Lower leg skin (tissue), 4 donors: ENCODE measurements around the gene TICAM1. TPM values are rescaled to one million over a fixed set of nuclear protein-coding genes. Genes with fewer than 3 reads are reported as not detected.
A peak's percentile ranks its signal among the peaks of the same experiment; 100 is the strongest.
"Not testable (repeated sequence)": the region's sequence is repeated elsewhere in the genome, so short reads cannot be mapped to it uniquely, and the experiment has no call there.

Experiments used
- DNase-seq, 2 donors: peaks; one replicate each; pipeline ENCODE4 v3.0.0-alpha.2; 2019; ENCODE audit warnings: low spot score in 2 of 2
- H3K4me3 ChIP-seq: fragments of 200-600 bp; sonication (generic); 2 replicates; pipeline ENCODE4 v1.5.1; 2017; ENCODE audit warnings: mild to moderate bottlenecking, low read depth; ENCODE audit not compliant: poor library complexity, severe bottlenecking
- POLR2A ChIP-seq, 2 donors: fragments of 450-650 bp; IDR thresholded peaks; one replicate each; pipeline ENCODE4 v1.6.1; 2016 to 2017; ENCODE audit warnings: antibody characterized with exemption in 2 of 2, mild to moderate bottlenecking in 1 of 2, moderate library complexity in 1 of 2
- WGBS, 2 donors: methylation state at CpG; one replicate each; pipeline ENCODE4 v1.1.5; 2018; 5-methylcytosine and 5-hydroxymethylcytosine counted together
- intact Hi-C: fragments of 100-400 bp; cut with DNase I; formaldehyde crosslinking; loops from one replicate; pipeline ENCODE4 v1.15.0; 2023; ENCODE audit warnings: low total_unique reads
- total RNA-seq, 4 donors: library from RNA; depleted of rRNA; stranded (reverse); fragments of >200 nt; gene quantifications; one replicate each; pipeline ENCODE4 v1.1.0, GENCODE V29; 2016
- TF ChIP-seq, protein P1 (sequence below), 3 donors: fragments of 450-650 bp; IDR thresholded peaks; one replicate each; pipeline ENCODE4 v1.5.1; 2016; ENCODE audit warnings: antibody characterized with exemption in 3 of 3, mild to moderate bottlenecking in 3 of 3, moderate library complexity in 2 of 3

Gene TICAM1
- total RNA-seq, 4 donors from 2014 or later: 8.0 to 34.4 (median 15.3) TPM

DNA sequence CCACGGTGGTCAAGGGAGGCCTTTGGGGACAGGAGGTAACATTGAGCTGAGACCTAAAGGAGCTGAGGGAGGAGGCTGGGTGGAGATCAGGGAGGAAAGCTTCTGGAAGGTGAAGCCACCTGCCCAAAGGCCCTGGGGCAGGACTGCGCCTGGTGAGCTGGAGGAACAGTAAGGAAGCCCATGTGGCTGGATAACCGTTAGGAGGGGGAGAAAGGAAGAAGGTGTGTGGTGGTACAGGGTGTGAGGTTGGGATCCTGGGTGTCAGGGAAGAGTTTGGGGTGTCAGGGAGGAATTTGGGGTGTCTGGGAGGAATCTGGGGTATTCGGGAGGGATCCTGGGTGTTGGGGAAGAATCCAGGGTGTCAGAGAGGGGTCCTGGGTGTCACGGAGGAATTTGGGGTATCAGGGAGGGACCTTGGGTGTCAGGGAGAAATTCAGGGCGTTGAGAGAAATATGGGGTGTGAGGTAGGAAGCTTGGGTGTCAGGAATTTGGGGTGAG lies 695 bp downstream of the TICAM1 start:
- no peak for TF ChIP-seq POLR2A (IDR thresholded peaks at IDR 0.05)
- TF ChIP-seq, protein P1, sequence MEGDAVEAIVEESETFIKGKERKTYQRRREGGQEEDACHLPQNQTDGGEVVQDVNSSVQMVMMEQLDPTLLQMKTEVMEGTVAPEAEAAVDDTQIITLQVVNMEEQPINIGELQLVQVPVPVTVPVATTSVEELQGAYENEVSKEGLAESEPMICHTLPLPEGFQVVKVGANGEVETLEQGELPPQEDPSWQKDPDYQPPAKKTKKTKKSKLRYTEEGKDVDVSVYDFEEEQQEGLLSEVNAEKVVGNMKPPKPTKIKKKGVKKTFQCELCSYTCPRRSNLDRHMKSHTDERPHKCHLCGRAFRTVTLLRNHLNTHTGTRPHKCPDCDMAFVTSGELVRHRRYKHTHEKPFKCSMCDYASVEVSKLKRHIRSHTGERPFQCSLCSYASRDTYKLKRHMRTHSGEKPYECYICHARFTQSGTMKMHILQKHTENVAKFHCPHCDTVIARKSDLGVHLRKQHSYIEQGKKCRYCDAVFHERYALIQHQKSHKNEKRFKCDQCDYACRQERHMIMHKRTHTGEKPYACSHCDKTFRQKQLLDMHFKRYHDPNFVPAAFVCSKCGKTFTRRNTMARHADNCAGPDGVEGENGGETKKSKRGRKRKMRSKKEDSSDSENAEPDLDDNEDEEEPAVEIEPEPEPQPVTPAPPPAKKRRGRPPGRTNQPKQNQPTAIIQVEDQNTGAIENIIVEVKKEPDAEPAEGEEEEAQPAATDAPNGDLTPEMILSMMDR (IDR thresholded peaks at IDR 0.05): no peak
- intact Hi-C loops: no loop called here
- no peak for DNase-seq
- H3K4me3 ChIP-seq: peak overlapping the region; percentile 88
- 35 to 48% methylated on average over 6 of the region's 6 CpGs for WGBS, 2 donors

DNA sequence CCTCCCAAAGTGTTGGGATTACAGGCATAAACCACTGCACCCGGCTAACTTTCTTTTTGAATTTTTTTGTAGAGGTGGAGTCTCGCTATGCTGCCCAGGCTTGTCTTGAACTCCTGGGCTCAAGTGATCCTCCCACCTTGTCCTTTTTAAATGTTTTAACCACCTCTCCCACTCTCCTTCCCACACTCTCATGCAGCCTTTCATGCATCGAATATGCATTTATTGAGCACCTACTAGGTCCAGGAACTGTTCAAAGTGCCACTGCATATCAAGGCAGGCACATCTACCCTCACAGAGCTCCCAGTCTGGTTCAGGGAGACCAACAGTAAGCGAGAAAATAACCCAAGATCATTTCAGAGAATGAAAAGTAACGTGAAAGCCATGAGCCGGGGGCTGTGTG lies 1.2 kb downstream of the TICAM1 start:
- intact Hi-C loops: no loop called here
- DNase-seq: no peak
- TF ChIP-seq, protein P1 (IDR thresholded peaks at IDR 0.05): no peak
- no peak for TF ChIP-seq POLR2A (IDR thresholded peaks at IDR 0.05)
- H3K4me3 ChIP-seq: no peak overlapping the region
- 62 to 63% methylated on average over 6 of the region's 6 CpGs for WGBS, 2 donors

DNA sequence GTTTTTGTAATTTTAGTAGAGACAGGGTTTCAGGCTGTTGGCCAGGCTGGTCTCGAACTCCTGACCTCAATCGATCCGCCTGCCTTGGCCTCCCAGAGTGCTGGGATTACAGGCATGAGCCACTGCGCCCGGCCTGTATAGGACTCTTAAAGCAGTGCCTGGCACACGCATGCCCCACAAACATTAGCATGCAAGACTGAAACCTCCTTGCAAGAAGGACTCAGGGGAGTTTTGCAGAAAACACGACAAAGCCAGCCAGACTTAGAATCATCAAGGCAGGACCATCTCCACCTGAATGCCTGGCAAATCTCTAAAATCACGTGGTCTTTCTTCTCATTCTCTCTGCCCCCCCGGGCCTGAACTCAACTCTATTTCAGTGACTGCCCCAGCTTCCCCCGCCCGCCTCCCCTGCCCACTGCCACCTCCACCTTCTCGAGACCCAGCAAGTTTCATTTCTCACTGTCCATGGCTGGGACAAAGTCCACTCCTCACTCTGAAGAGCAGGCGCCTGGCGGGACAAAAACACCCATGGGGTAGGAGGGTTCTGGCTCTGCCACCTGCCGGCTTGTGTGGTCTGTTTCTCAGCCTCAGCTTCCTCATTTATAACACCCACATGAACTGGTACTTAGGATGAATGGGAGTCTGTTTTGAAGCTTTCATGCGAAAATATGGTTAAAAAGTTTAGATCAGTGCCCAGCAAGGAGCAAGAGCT lies 2.4 kb downstream of the TICAM1 start:
- no peak overlapping the region for H3K4me3 ChIP-seq
- TF ChIP-seq, protein P1 (IDR thresholded peaks at IDR 0.05): no peak
- TF ChIP-seq POLR2A (IDR thresholded peaks at IDR 0.05): no peak
- 40 to 53% methylated on average over 16 of the region's 16 CpGs for WGBS, 2 donors
- no peak for DNase-seq
- intact Hi-C loops: no loop called here

DNA sequence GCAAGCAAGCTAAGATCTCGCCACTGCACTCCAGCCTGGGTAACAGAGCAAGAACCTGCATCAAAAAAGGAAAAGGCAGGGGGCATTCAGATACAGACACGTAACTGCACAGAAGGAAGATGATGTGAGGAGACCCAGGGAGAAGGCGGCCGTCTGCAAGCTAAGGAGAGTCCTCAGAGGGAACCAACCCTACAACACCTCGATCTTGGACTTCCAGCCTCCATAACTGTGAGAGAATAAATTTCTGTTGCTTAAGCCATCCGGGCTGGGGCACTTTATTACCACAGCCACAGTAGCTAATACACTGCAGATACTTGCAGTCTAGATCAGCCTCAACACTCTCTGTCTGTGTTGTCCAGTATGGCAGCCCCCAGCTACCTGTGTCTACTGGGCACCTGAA lies 7.9 kb downstream of the TICAM1 start:
- WGBS, 2 donors: 87 to 88% methylated on average over 6 of the region's 6 CpGs
- DNase-seq: no peak
- no peak overlapping the region for H3K4me3 ChIP-seq
- no peak for TF ChIP-seq POLR2A (IDR thresholded peaks at IDR 0.05)
- TF ChIP-seq, protein P1 (IDR thresholded peaks at IDR 0.05): no peak
- intact Hi-C loops: no loop called here

DNA sequence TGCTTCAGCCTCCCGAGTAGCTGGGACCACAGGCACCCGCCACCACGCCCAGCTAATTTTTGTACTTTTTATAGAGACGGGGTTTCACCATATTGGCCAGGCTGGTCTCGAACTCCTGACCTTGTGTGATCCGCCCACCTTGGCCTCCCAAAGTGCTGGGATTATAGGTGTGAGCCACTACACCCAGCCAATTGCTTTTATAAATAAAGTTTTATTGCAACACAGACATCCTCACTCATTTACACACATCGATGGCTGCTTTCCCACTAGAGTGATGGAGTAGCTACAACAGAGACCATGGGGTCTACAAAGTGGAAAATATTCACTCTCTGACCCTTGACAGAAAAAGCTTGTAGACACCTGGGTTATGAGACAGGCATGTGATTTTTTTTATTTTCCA lies 9.2 kb downstream of the TICAM1 start:
- 97 to 98% methylated on average over 7 of the region's 7 CpGs for WGBS, 2 donors
- H3K4me3 ChIP-seq, DNase-seq, intact Hi-C loops: not testable (repeated sequence)

DNA sequence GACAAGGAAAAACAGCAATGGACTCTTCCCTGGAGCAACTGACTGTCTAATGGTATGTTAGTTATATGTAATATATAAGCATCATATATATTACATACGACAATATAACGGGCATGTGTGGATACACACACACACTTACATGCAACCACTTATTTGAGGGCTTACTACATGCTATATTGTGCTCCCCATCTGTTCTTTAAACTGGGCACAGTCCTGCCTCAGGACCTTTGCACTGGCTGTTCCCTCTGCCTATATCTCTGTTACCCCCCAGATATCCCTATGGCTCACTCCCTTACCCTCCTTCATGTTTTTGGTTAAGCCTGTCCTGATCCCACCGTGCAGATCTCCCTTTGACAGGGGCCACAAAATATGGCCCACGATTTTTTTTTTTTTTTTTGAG lies 10.2 kb downstream of the TICAM1 start:
- DNase-seq: no peak
- no peak overlapping the region for H3K4me3 ChIP-seq
- intact Hi-C loops: no loop called here
- TF ChIP-seq POLR2A (IDR thresholded peaks at IDR 0.05): no peak
- 86 to 90% methylated on average over 4 of the region's 4 CpGs for WGBS, 2 donors
